NB4 (cell line): ENCODE results near the gene GRID2.

ENCODE experiments used
- POLR2A ChIP-seq: IDR thresholded peaks from 2 replicates; pipeline ENCODE4 v1.6.1; 2011; ENCODE audit warnings: mild to moderate bottlenecking; ENCODE audit not compliant: insufficient read length; ENCODE audit errors: extremely low read depth
- TF ChIP-seq, protein P1 (sequence below): IDR thresholded peaks from one replicate; pipeline ENCODE4 v1.5.1; 2012; ENCODE audit warnings: low read depth, low read length

DNA sequence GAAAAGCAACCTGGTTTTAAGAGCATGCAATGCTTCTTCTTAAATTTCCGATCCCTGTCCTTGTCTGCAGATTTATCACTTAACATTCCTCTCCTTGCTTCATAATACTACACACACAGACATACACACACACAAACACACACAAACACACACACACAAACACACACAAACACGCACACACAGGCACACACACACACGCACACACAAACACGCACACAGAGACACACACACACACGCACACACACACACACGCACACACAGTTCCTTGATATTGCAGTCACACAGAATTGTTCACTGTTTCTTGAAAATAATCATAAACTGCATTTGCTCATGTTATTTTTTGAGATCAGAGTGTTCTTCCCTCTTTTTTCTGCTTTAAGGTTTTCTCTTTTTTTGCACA, 1066.5 kb downstream of the GRID2 start:
- TF ChIP-seq, protein P1, sequence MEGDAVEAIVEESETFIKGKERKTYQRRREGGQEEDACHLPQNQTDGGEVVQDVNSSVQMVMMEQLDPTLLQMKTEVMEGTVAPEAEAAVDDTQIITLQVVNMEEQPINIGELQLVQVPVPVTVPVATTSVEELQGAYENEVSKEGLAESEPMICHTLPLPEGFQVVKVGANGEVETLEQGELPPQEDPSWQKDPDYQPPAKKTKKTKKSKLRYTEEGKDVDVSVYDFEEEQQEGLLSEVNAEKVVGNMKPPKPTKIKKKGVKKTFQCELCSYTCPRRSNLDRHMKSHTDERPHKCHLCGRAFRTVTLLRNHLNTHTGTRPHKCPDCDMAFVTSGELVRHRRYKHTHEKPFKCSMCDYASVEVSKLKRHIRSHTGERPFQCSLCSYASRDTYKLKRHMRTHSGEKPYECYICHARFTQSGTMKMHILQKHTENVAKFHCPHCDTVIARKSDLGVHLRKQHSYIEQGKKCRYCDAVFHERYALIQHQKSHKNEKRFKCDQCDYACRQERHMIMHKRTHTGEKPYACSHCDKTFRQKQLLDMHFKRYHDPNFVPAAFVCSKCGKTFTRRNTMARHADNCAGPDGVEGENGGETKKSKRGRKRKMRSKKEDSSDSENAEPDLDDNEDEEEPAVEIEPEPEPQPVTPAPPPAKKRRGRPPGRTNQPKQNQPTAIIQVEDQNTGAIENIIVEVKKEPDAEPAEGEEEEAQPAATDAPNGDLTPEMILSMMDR: no peak
- TF ChIP-seq POLR2A: no peak
